DOHH2 (cell line): Measurements from ENCODE around the gene CHRNA5.

Experiments used
- CTCF ChIP-seq: fragments of 200-600 bp; sonication (generic); IDR thresholded peaks from one replicate; pipeline ENCODE4 v1.5.1; 2014; ENCODE audit warnings: antibody characterized with exemption, mild to moderate bottlenecking, low read depth, low read length; ENCODE audit not compliant: poor library complexity, severe bottlenecking
- EZH2phosphoT487 ChIP-seq: fragments of 200-600 bp; sonication (generic); IDR thresholded peaks from 2 replicates; pipeline ENCODE4 v1.6.1; 2017; ENCODE audit warnings: borderline replicate concordance, mild to moderate bottlenecking, antibody characterized with exemption, low read length, moderate library complexity, mixed read lengths

- TF ChIP-seq CTCF (no peak), EZH2phosphoT487 (no peak)
Observed at GRCh38 chr15:78540871-78541743, 24.2 kb upstream of the CHRNA5 start.
